BLaER1 treated with 17β-estradiol and CSF1 and Interleukin-3, amounts not matched to agents 10 nM and 100 nM (cell line): ENCODE measurements around the gene ALKAL2.
A peak's percentile ranks its signal among the peaks of the same experiment; 100 is the strongest.

Source experiments
- H3K27ac ChIP-seq, 11 experiments: shearing (Covaris generic); formaldehyde crosslinking; 2 replicates each; pipeline ENCODE4 v1.8.1; 2022
- H3K27me3 ChIP-seq, 11 experiments: shearing (Covaris generic); formaldehyde crosslinking; 2 replicates each; pipeline ENCODE4 v1.8.1; 2022
- H3K36me3 ChIP-seq, 11 experiments: shearing (Covaris generic); formaldehyde crosslinking; 2 replicates each; pipeline ENCODE4 v1.8.1; 2022
- H3K4me1 ChIP-seq, 10 experiments: shearing (Covaris generic); formaldehyde crosslinking; 2 replicates each; pipeline ENCODE4 v1.8.1; 2022
- H3K4me2 ChIP-seq, 11 experiments: shearing (Covaris generic); formaldehyde crosslinking; 2 replicates each; pipeline ENCODE4 v1.8.1; 2022
- H3K4me3 ChIP-seq, 10 experiments: shearing (Covaris generic); formaldehyde crosslinking; 2 replicates each; pipeline ENCODE4 v1.8.1; 2022
- H3K9ac ChIP-seq, 11 experiments: shearing (Covaris generic); formaldehyde crosslinking; 2 replicates each; pipeline ENCODE4 v1.8.1; 2022
- H3K9me3 ChIP-seq, 11 experiments: shearing (Covaris generic); formaldehyde crosslinking; replicated peaks in 1 of 11; 2 replicates each; pipeline ENCODE4 v1.8.1; 2022
- H4K20me1 ChIP-seq, 11 experiments: shearing (Covaris generic); formaldehyde crosslinking; 2 replicates each; pipeline ENCODE4 v1.8.1; 2022
- Cebpa-rat ChIP-seq, 11 experiments: shearing (Covaris generic); IDR thresholded peaks; 2 replicates each; pipeline ENCODE4 v1.8.1; 2022

ALKAL2 gene

GRCh38 chr2:309148-309953 is 21.5 kb upstream of the ALKAL2 start:
- no peak for TF ChIP-seq Cebpa-rat (IDR thresholded peaks at IDR 0.05)
- Histone ChIP-seq H3K9ac (peak overlapping the region in 3 of 11 experiments; percentile 27 to 50 (median 39); a peak in 3 of 22 replicates), H3K4me1 (peaks cover 0 to 47% (median 37%) of the 10 kb centered on the region in 10 experiments; a peak in 17 of 20 replicates), H4K20me1 (no peaks in the 10 kb centered on the region), H3K27me3 (no peaks in the 10 kb centered on the region), H3K4me3 (peak overlapping the region in 2 of 10 experiments; percentile 38 to 53; a peak in 2 of 20 replicates), H3K4me2 (peak overlapping the region in 8 of 11 experiments; percentile 37 to 85 (median 74); a peak in 15 of 22 replicates), H3K36me3 (no peaks in the 10 kb centered on the region), H3K9me3 (peaks cover 0 to under 1% (median 0%) of the 10 kb centered on the region in 11 experiments; a peak in 4 of 22 replicates), H3K27ac (peak overlapping the region in 1 of 11 experiments; percentile 46; a peak in 3 of 22 replicates)

GRCh38 chr2:305366-305765 is 17.5 kb upstream of the ALKAL2 start:
- TF ChIP-seq Cebpa-rat (IDR thresholded peaks at IDR 0.05) = no peak
- H3K9ac ChIP-seq = peak overlapping the region in 1 of 11 experiments; percentile 43; a peak in 1 of 22 replicates
- peaks cover 24 to 32% (median 31%) of the 10 kb centered on the region in 11 experiments for H3K9me3 ChIP-seq
- no peak overlapping the region for H3K27ac ChIP-seq
- peak overlapping the region in 8 of 11 experiments; percentile 14 to 90 (median 63); a peak in 14 of 22 replicates for H3K4me2 ChIP-seq
- no peaks in the 10 kb centered on the region for H3K27me3 ChIP-seq
- H3K4me1 ChIP-seq = peaks cover 0 to 47% (median 37%) of the 10 kb centered on the region in 10 experiments; a peak in 17 of 20 replicates
- H4K20me1 ChIP-seq = no peaks in the 10 kb centered on the region
- H3K36me3 ChIP-seq = 0 out of 22 replicates have a peak, but pooled peaks cover 0 to 7% (median 0%) of the 10 kb centered on the region in 11 experiments
- peak overlapping the region in 1 of 10 experiments; percentile 25; a peak in 1 of 20 replicates for H3K4me3 ChIP-seq

GRCh38 chr2:296354-296753 is 8.5 kb upstream of the ALKAL2 start:
- H3K4me2 ChIP-seq = no peak overlapping the region
- H3K9ac ChIP-seq = no peak overlapping the region
- H3K9me3 ChIP-seq = peaks cover 12 to 20% (median 14%) of the 10 kb centered on the region in 11 experiments; a peak in 19 of 22 replicates
- H3K27ac ChIP-seq = no peak overlapping the region
- no peaks in the 10 kb centered on the region for H3K36me3 ChIP-seq
- no peak for TF ChIP-seq Cebpa-rat (IDR thresholded peaks at IDR 0.05)
- H3K4me3 ChIP-seq = no peak overlapping the region
- peaks cover 5 to 14% (median 12%) of the 10 kb centered on the region in 11 experiments for H3K27me3 ChIP-seq
- no peaks in the 10 kb centered on the region for H4K20me1 ChIP-seq
- no peaks in the 10 kb centered on the region for H3K4me1 ChIP-seq

GRCh38 chr2:295090-295489 is 7.2 kb upstream of the ALKAL2 start:
- Histone ChIP-seq H3K36me3 (no peaks in the 10 kb centered on the region), H3K27me3 (peaks cover 17 to 26% (median 25%) of the 10 kb centered on the region in 11 experiments), H3K4me3 (no peak overlapping the region), H3K9ac (no peak overlapping the region), H3K9me3 (peaks cover 0 to 7% (median 4%) of the 10 kb centered on the region in 11 experiments; a peak in 11 of 22 replicates), H3K4me1 (peaks cover 0 to under 1% (median 0%) of the 10 kb centered on the region in 10 experiments; a peak in 1 of 20 replicates), H3K4me2 (no peak overlapping the region), H3K27ac (no peak overlapping the region), H4K20me1 (peaks cover 0 to 5% (median 0%) of the 10 kb centered on the region in 11 experiments; a peak in 9 of 22 replicates)
- TF ChIP-seq Cebpa-rat (IDR thresholded peaks at IDR 0.05) = no peak

GRCh38 chr2:290090-290722 is 2.3 kb upstream of the ALKAL2 start:
- peak overlapping the region; percentile 50 to 66 (median 56) for H3K4me3 ChIP-seq
- peaks cover 64 to 74% (median 72%) of the 10 kb centered on the region in 11 experiments for H3K27me3 ChIP-seq
- H3K4me1 ChIP-seq = peaks cover 17 to 26% (median 24%) of the 10 kb centered on the region in 10 experiments; a peak in 19 of 20 replicates
- peaks cover 6 to 48% (median 40%) of the 10 kb centered on the region in 11 experiments; a peak in 20 of 22 replicates for H4K20me1 ChIP-seq
- no peak for TF ChIP-seq Cebpa-rat (IDR thresholded peaks at IDR 0.05)
- H3K36me3 ChIP-seq = no peaks in the 10 kb centered on the region; a peak in 1 of 22 replicates
- no peak overlapping the region for H3K27ac ChIP-seq
- H3K9me3 ChIP-seq = peaks cover 0 to 5% (median 0%) of the 10 kb centered on the region in 11 experiments; a peak in 4 of 22 replicates
- peak overlapping the region in 2 of 11 experiments; percentile 26 to 42; a peak in 4 of 22 replicates for H3K9ac ChIP-seq
- H3K4me2 ChIP-seq = peak overlapping the region; percentile 75 to 97 (median 86)

- peaks cover 0 to 5% (median 0%) of the 10 kb centered on the region in 11 experiments; a peak in 4 of 22 replicates for H3K9me3 ChIP-seq
- peaks cover 71 to 81% (median 79%) of the 10 kb centered on the region in 11 experiments for H3K27me3 ChIP-seq
- peak overlapping the region; percentile 50 to 66 (median 56) for H3K4me3 ChIP-seq
- H3K27ac ChIP-seq = no peak overlapping the region
- peaks cover 17 to 26% (median 24%) of the 10 kb centered on the region in 10 experiments; a peak in 19 of 20 replicates for H3K4me1 ChIP-seq
- peak overlapping the region; percentile 75 to 97 (median 86) for H3K4me2 ChIP-seq
- H3K36me3 ChIP-seq = peaks cover 0 to 1% (median 0%) of the 10 kb centered on the region in 11 experiments; a peak in 2 of 22 replicates
- H4K20me1 ChIP-seq = peaks cover 6 to 54% (median 47%) of the 10 kb centered on the region in 11 experiments; a peak in 20 of 22 replicates
- H3K9ac ChIP-seq = peak overlapping the region in 5 of 11 experiments; percentile 25 to 44 (median 37); a peak in 7 of 22 replicates
- TF ChIP-seq Cebpa-rat (IDR thresholded peaks at IDR 0.05) = no peak
Measured at GRCh38 chr2:289362-290089, 1.6 kb upstream of the ALKAL2 start.

GRCh38 chr2:288758-289361 is 969 bp upstream of the ALKAL2 start:
- Histone ChIP-seq H3K9ac (peak overlapping the region in 4 of 11 experiments; percentile 25 to 44 (median 32); a peak in 4 of 22 replicates), H3K4me2 (peak overlapping the region; percentile 77 to 97 (median 89)), H4K20me1 (peaks cover 6 to 61% (median 53%) of the 10 kb centered on the region in 11 experiments; a peak in 20 of 22 replicates), H3K27me3 (peaks cover 76 to 88% (median 86%) of the 10 kb centered on the region in 11 experiments), H3K4me3 (peak overlapping the region; percentile 50 to 66 (median 56)), H3K4me1 (peaks cover 17 to 26% (median 24%) of the 10 kb centered on the region in 10 experiments; a peak in 19 of 20 replicates), H3K27ac (no peak overlapping the region), H3K9me3 (peaks cover 0 to 5% (median 0%) of the 10 kb centered on the region in 11 experiments; a peak in 4 of 22 replicates), H3K36me3 (peaks cover 0 to 8% (median 0%) of the 10 kb centered on the region in 11 experiments; a peak in 2 of 22 replicates)
- TF ChIP-seq Cebpa-rat (IDR thresholded peaks at IDR 0.05) = no peak
